HAP-1 (cell line): ENCODE measurements around the gene C20orf204.

Source experiments
- DNase-seq, 2 experiments: peaks; one replicate each; pipeline ENCODE4 v3.0.0-alpha.2; 2016 to 2020; ENCODE audit warnings: low spot score in 2 of 2
- H3K27me3 ChIP-seq: fragments of 250-450 bp; sonication (Bioruptor Pico); 2 replicates; pipeline ENCODE4 v1.5.1; 2020; ENCODE audit warnings: low read depth, mild to moderate bottlenecking, moderate library complexity
- H3K36me3 ChIP-seq: fragments of 250-450 bp; sonication (Bioruptor Pico); replicated peaks from 2 replicates; pipeline ENCODE4 v1.5.1; 2020; ENCODE audit warnings: mild to moderate bottlenecking
- H3K4me1 ChIP-seq: fragments of 250-450 bp; sonication (Bioruptor Pico); 2 replicates; pipeline ENCODE4 v1.5.1; 2020; ENCODE audit warnings: mild to moderate bottlenecking
- H3K4me3 ChIP-seq: fragments of 250-450 bp; sonication (Bioruptor Pico); 2 replicates; pipeline ENCODE4 v1.5.1; 2020; ENCODE audit warnings: mild to moderate bottlenecking, moderate library complexity
- H3K9me3 ChIP-seq: fragments of 250-450 bp; sonication (Bioruptor Pico); 2 replicates; pipeline ENCODE4 v1.5.1; 2020; ENCODE audit warnings: mild to moderate bottlenecking, moderate library complexity
- in situ Hi-C: fragments of 300-500 bp; cut with MboI; formaldehyde crosslinking; loops from 3 replicates; pipeline ENCODE4 v1.14.3; 2020; ENCODE audit warnings: low sequenced_read_pairs, inconsistent platforms, mixed read lengths

Gene C20orf204

GRCh38 chr20:64033981-64034493, 1.9 kb upstream of the C20orf204 start:
- in situ Hi-C loops, result no loop called here
- Histone ChIP-seq H3K27me3 (no peaks in the 10 kb centered on the region), H3K4me3 (no peak overlapping the region), H3K4me1 (no peaks in the 10 kb centered on the region; the same call in 1 of the 2 replicates), H3K36me3 (peaks cover 22% of the 10 kb centered on the region), H3K9me3 (no peaks in the 10 kb centered on the region)
- no peak for DNase-seq

GRCh38 chr20:64035066-64035932, 683 bp upstream of the C20orf204 start:
- no peaks in the 10 kb centered on the region for H3K9me3 ChIP-seq
- no peak for DNase-seq
- no peak overlapping the region for H3K4me3 ChIP-seq
- no peaks in the 10 kb centered on the region for H3K27me3 ChIP-seq
- in situ Hi-C loops, result no loop called here
- peaks cover 3% of the 10 kb centered on the region; the same call in 1 of the 2 replicates for H3K4me1 ChIP-seq
- H3K36me3 ChIP-seq, result peaks cover 13% of the 10 kb centered on the region

GRCh38 chr20:64036346-64037198, 590 bp downstream of the C20orf204 start:
- no peak for DNase-seq
- no peak overlapping the region for H3K4me3 ChIP-seq
- in situ Hi-C loops, result no loop called here
- no peaks in the 10 kb centered on the region for H3K27me3 ChIP-seq
- peaks cover 9% of the 10 kb centered on the region for H3K36me3 ChIP-seq
- H3K9me3 ChIP-seq, result no peaks in the 10 kb centered on the region
- peaks cover 3% of the 10 kb centered on the region; the same call in 1 of the 2 replicates for H3K4me1 ChIP-seq

- H3K4me1 ChIP-seq, result peaks cover 7% of the 10 kb centered on the region; the same call in 1 of the 2 replicates
- no peaks in the 10 kb centered on the region for H3K9me3 ChIP-seq
- 0 out of 2 replicates have a peak, but pooled peaks cover under 1% of the 10 kb centered on the region for H3K27me3 ChIP-seq
- H3K4me3 ChIP-seq, result no peak overlapping the region
- in situ Hi-C loops, result no loop called here
- peaks cover 6% of the 10 kb centered on the region for H3K36me3 ChIP-seq
- DNase-seq, result no peak
Measured at GRCh38 chr20:64037199-64037497, 1.2 kb downstream of the C20orf204 start.

GRCh38 chr20:64037498-64038213, 1.7 kb downstream of the C20orf204 start:
- in situ Hi-C loops, result no loop called here
- Histone ChIP-seq H3K4me1 (peaks cover 10% of the 10 kb centered on the region; the same call in 1 of the 2 replicates), H3K27me3 (0 out of 2 replicates have a peak, but pooled peaks cover 2% of the 10 kb centered on the region), H3K36me3 (peaks cover 6% of the 10 kb centered on the region), H3K9me3 (no peaks in the 10 kb centered on the region), H3K4me3 (no peak overlapping the region)
- DNase-seq, result no peak

GRCh38 chr20:64038224-64038564, 2.2 kb downstream of the C20orf204 start:
- peak overlapping the region; percentile 38; the same call in 1 of the 2 replicates for H3K4me3 ChIP-seq
- 0 out of 2 replicates have a peak, but pooled peaks cover 2% of the 10 kb centered on the region for H3K27me3 ChIP-seq

GRCh38 chr20:64038565-64039292, 2.7 kb downstream of the C20orf204 start:
- H3K27me3 ChIP-seq, result 0 out of 2 replicates have a peak, but pooled peaks cover 2% of the 10 kb centered on the region
- peak overlapping the region; percentile 38 for H3K4me3 ChIP-seq
- H3K9me3 ChIP-seq, result no peaks in the 10 kb centered on the region
- in situ Hi-C loops, result no loop called here
- peak; percentile 56 to 87 for DNase-seq
- peaks cover 10% of the 10 kb centered on the region; the same call in 1 of the 2 replicates for H3K4me1 ChIP-seq
- peaks cover 1% of the 10 kb centered on the region for H3K36me3 ChIP-seq

More at GRCh38 chr20:64038224-64038564, 2.2 kb downstream of the C20orf204 start:
- peaks cover 10% of the 10 kb centered on the region; the same call in 1 of the 2 replicates for H3K4me1 ChIP-seq
- H3K9me3 ChIP-seq, result no peaks in the 10 kb centered on the region
- in situ Hi-C loops, result no loop called here
- DNase-seq, result peak in 1 of 2 experiments; percentile 52
- peaks cover 6% of the 10 kb centered on the region for H3K36me3 ChIP-seq

GRCh38 chr20:64039293-64040160, 3.5 kb downstream of the C20orf204 start:
- H3K4me1 ChIP-seq, result peaks cover 10% of the 10 kb centered on the region; the same call in 1 of the 2 replicates
- H3K4me3 ChIP-seq, result peak overlapping the region; percentile 38
- DNase-seq, result no peak
- no peaks in the 10 kb centered on the region for H3K9me3 ChIP-seq
- 0 out of 2 replicates have a peak, but pooled peaks cover 2% of the 10 kb centered on the region for H3K27me3 ChIP-seq
- no peaks in the 10 kb centered on the region; the same call in 1 of the 2 replicates for H3K36me3 ChIP-seq
- in situ Hi-C loops, result no loop called here

- no peak for DNase-seq
Measured at GRCh38 chr20:64040231-64041039, 4.5 kb downstream of the C20orf204 start.

GRCh38 chr20:64041040-64041780, 5.2 kb downstream of the C20orf204 start:
- Histone ChIP-seq H3K36me3 (no peaks in the 10 kb centered on the region), H3K4me1 (peaks cover 10% of the 10 kb centered on the region; the same call in 1 of the 2 replicates), H3K4me3 (no peak overlapping the region; the same call in 1 of the 2 replicates), H3K9me3 (no peaks in the 10 kb centered on the region), H3K27me3 (0 out of 2 replicates have a peak, but pooled peaks cover 2% of the 10 kb centered on the region)
- in situ Hi-C loops, result no loop called here
- no peak for DNase-seq

More at GRCh38 chr20:64040231-64041039, 4.5 kb downstream of the C20orf204 start:
- H3K4me3 ChIP-seq, result no peak overlapping the region
- H3K9me3 ChIP-seq, result no peaks in the 10 kb centered on the region
- H3K4me1 ChIP-seq, result peaks cover 10% of the 10 kb centered on the region; the same call in 1 of the 2 replicates
- no peaks in the 10 kb centered on the region for H3K36me3 ChIP-seq
- H3K27me3 ChIP-seq, result 0 out of 2 replicates have a peak, but pooled peaks cover 2% of the 10 kb centered on the region
- in situ Hi-C loops, result no loop called here

GRCh38 chr20:64041781-64042053, 5.7 kb downstream of the C20orf204 start:
- peaks cover 10% of the 10 kb centered on the region; the same call in 1 of the 2 replicates for H3K4me1 ChIP-seq
- peak overlapping the region; percentile 35 for H3K4me3 ChIP-seq
- in situ Hi-C loops, result no loop called here
- DNase-seq, result no peak
- 0 out of 2 replicates have a peak, but pooled peaks cover 2% of the 10 kb centered on the region for H3K27me3 ChIP-seq
- H3K36me3 ChIP-seq, result no peaks in the 10 kb centered on the region
- no peaks in the 10 kb centered on the region for H3K9me3 ChIP-seq
